OCI-LY1 (cell line): ENCODE data around the gene BTBD2.

ENCODE experiments used
- H2AFZ ChIP-seq: fragments of 200-600 bp; sonication (generic), shearing (Covaris generic); 2 replicates; pipeline ENCODE4 v1.6.0; 2014; ENCODE audit warnings: antibody characterized with exemption, mild to moderate bottlenecking, low read length
- H3F3A ChIP-seq: fragments of 200-600 bp; sonication (generic), shearing (Covaris generic); 2 replicates; pipeline ENCODE4 v1.6.0; 2014; ENCODE audit warnings: mild to moderate bottlenecking, antibody characterized with exemption, low read length, moderate library complexity; ENCODE audit not compliant: insufficient read depth
- H3K27ac ChIP-seq: fragments of 200-600 bp; sonication (generic); 2 replicates; pipeline ENCODE4 v1.5.1; 2014; ENCODE audit warnings: low read length, mixed run types, mild to moderate bottlenecking, low read depth; ENCODE audit not compliant: poor library complexity, severe bottlenecking
- H3K27me3 ChIP-seq: fragments of 200-600 bp; sonication (generic); 2 replicates; pipeline ENCODE4 v1.6.0; 2014; ENCODE audit warnings: antibody characterized with exemption, mild to moderate bottlenecking, low read length, moderate library complexity; ENCODE audit not compliant: insufficient read depth
- H3K36me3 ChIP-seq: fragments of 200-600 bp; sonication (generic); 2 replicates; pipeline ENCODE4 v1.6.1; 2014; ENCODE audit warnings: mild to moderate bottlenecking, antibody characterized with exemption, low read length, moderate library complexity, mixed read lengths; ENCODE audit not compliant: insufficient read depth
- H3K4me1 ChIP-seq: fragments of 200-600 bp; sonication (generic); 2 replicates; pipeline ENCODE4 v1.5.1; 2014; ENCODE audit warnings: mild to moderate bottlenecking, low read length, moderate library complexity; ENCODE audit not compliant: insufficient read depth, severe bottlenecking
- H3K4me2 ChIP-seq: fragments of 200-600 bp; sonication (generic), shearing (Covaris generic); 2 replicates; pipeline ENCODE4 v1.6.1; 2014; ENCODE audit warnings: low read length
- H3K4me3 ChIP-seq: fragments of 200-600 bp; sonication (generic); 2 replicates; pipeline ENCODE4 v1.5.1; 2014; ENCODE audit warnings: low read length, low read depth, mild to moderate bottlenecking, mixed read lengths; ENCODE audit not compliant: poor library complexity, severe bottlenecking
- H3K79me2 ChIP-seq: fragments of 200-600 bp; shearing (Covaris generic); 2 replicates; pipeline ENCODE4 v1.6.1; 2016; ENCODE audit warnings: mixed run types, low read length, mixed read lengths; ENCODE audit not compliant: insufficient read depth
- H3K9ac ChIP-seq: fragments of 200-600 bp; sonication (generic), shearing (Covaris generic); 2 replicates; pipeline ENCODE4 v1.6.1; 2014; ENCODE audit warnings: mild to moderate bottlenecking, low read length, mixed read lengths
- H3K9me2 ChIP-seq: fragments of 200-600 bp; sonication (generic), shearing (Covaris generic); 2 replicates; pipeline ENCODE4 v1.6.1; 2014; ENCODE audit warnings: low read depth, mild to moderate bottlenecking, low read length, mixed read lengths
- H3K9me3 ChIP-seq: fragments of 200-600 bp; shearing (Covaris generic); 2 replicates; pipeline ENCODE4 v1.6.1; 2014; ENCODE audit warnings: low read length, mixed read lengths
- H4K20me1 ChIP-seq: fragments of 200-600 bp; sonication (generic), shearing (Covaris generic); 2 replicates; pipeline ENCODE4 v1.6.0; 2016; ENCODE audit warnings: mild to moderate bottlenecking, low read length; ENCODE audit not compliant: insufficient read depth
- CTCF ChIP-seq: fragments of 200-600 bp; sonication (generic), shearing (Covaris generic); IDR thresholded peaks from 2 replicates; pipeline ENCODE4 v1.5.1; 2017; ENCODE audit warnings: mild to moderate bottlenecking, antibody characterized with exemption, low read length, moderate library complexity, mixed read lengths
- EZH2 ChIP-seq: fragments of 200-600 bp; sonication (generic), shearing (Covaris generic); IDR thresholded peaks from 2 replicates; pipeline ENCODE4 v1.8.0; 2017; ENCODE audit warnings: borderline replicate concordance, mixed run types, mild to moderate bottlenecking, antibody characterized with exemption, low read length, moderate library complexity, mixed read lengths

Gene BTBD2

GRCh38 chr19:2014731-2015607 lies 545 bp downstream of the BTBD2 start:
- H3K9me2 ChIP-seq = no peaks in the 10 kb centered on the region
- no peak for TF ChIP-seq CTCF
- no peak for TF ChIP-seq EZH2
- no peaks in the 10 kb centered on the region for H4K20me1 ChIP-seq
- no peaks in the 10 kb centered on the region for H3K27me3 ChIP-seq
- no peaks in the 10 kb centered on the region for H3F3A ChIP-seq
- peak overlapping the region; percentile 78 for H3K4me2 ChIP-seq
- no peak overlapping the region for H2AFZ ChIP-seq
- H3K27ac ChIP-seq = no peak overlapping the region
- H3K36me3 ChIP-seq = no peaks in the 10 kb centered on the region
- H3K4me3 ChIP-seq = peak overlapping the region; percentile 71
- no peaks in the 10 kb centered on the region for H3K9me3 ChIP-seq
- peaks cover 14% of the 10 kb centered on the region for H3K4me1 ChIP-seq
- peak overlapping the region; percentile 68 for H3K9ac ChIP-seq
- no peaks in the 10 kb centered on the region for H3K79me2 ChIP-seq

GRCh38 chr19:2014131-2014571 lies 1.4 kb downstream of the BTBD2 start:
- H3K27me3 ChIP-seq = no peaks in the 10 kb centered on the region
- peak overlapping the region; percentile 78 for H3K4me2 ChIP-seq
- H3K36me3 ChIP-seq = no peaks in the 10 kb centered on the region
- no peaks in the 10 kb centered on the region for H3K9me2 ChIP-seq
- H3K4me3 ChIP-seq = peak overlapping the region; percentile 71
- no peaks in the 10 kb centered on the region for H4K20me1 ChIP-seq
- H3K9me3 ChIP-seq = no peaks in the 10 kb centered on the region
- H3K9ac ChIP-seq = peak overlapping the region; percentile 68; the same call in 1 of the 2 replicates
- H3K79me2 ChIP-seq = no peaks in the 10 kb centered on the region
- no peak overlapping the region for H3K27ac ChIP-seq
- H2AFZ ChIP-seq = no peak overlapping the region
- H3F3A ChIP-seq = no peaks in the 10 kb centered on the region
- H3K4me1 ChIP-seq = peaks cover 14% of the 10 kb centered on the region
- TF ChIP-seq CTCF (no peak), EZH2 (no peak)

GRCh38 chr19:2013683-2013961 lies 1.9 kb downstream of the BTBD2 start:
- Histone ChIP-seq H3F3A (no peaks in the 10 kb centered on the region), H3K79me2 (no peaks in the 10 kb centered on the region), H3K4me3 (no peak overlapping the region), H3K27me3 (no peaks in the 10 kb centered on the region), H3K9me3 (no peaks in the 10 kb centered on the region), H3K9me2 (no peaks in the 10 kb centered on the region), H3K4me2 (0 out of 2 replicates have a peak overlapping the region, but pooled peaks have one; percentile 78), H3K27ac (no peak overlapping the region), H3K9ac (no peak overlapping the region), H3K4me1 (peaks cover 14% of the 10 kb centered on the region), H4K20me1 (no peaks in the 10 kb centered on the region), H3K36me3 (no peaks in the 10 kb centered on the region), H2AFZ (no peak overlapping the region)
- TF ChIP-seq EZH2 (no peak), CTCF (no peak)
